Stimulated activated naive CD8-positive, alpha-beta T cell treated with anti-CD3 and anti-CD28 coated beads, Interleukin-15, amount 100 ng/mL, for 72 hours (primary cell): ENCODE measurements around the gene LRTM1.

Experiments
- ATAC-seq: fragments of 150-1000 bp; cut with Tn5 transposase; 2 replicates; pipeline ENCODE4 v1.10.0; 2021; ENCODE audit warnings: mild to moderate bottlenecking, moderate library complexity
- DNase-seq, 2 donors: peaks; one replicate each; pipeline ENCODE4 v3.0.0; 2021 to 2022
- H3K27ac Mint-ChIP-seq, 2 donors: one replicate each; pipeline ENCODE4 v1.8.0; 2022; ENCODE audit warnings: mild to moderate bottlenecking in 2 of 2, mixed read lengths in 2 of 2, moderate library complexity in 2 of 2
- H3K27me3 Mint-ChIP-seq: one replicate; pipeline ENCODE4 v1.8.0; 2022; ENCODE audit warnings: mixed read lengths
- H3K4me1 Mint-ChIP-seq: one replicate; pipeline ENCODE4 v1.8.0; 2022; ENCODE audit warnings: mild to moderate bottlenecking, mixed read lengths
- H3K4me3 Mint-ChIP-seq, 2 donors: one replicate each; pipeline ENCODE4 v1.8.0; 2022; ENCODE audit warnings: mild to moderate bottlenecking in 2 of 2, mixed read lengths in 2 of 2, moderate library complexity in 1 of 2
- H3K9me3 Mint-ChIP-seq, 2 donors: one replicate each; pipeline ENCODE4 v1.8.0; 2022; ENCODE audit warnings: mixed read lengths in 2 of 2

Gene LRTM1

DNA sequence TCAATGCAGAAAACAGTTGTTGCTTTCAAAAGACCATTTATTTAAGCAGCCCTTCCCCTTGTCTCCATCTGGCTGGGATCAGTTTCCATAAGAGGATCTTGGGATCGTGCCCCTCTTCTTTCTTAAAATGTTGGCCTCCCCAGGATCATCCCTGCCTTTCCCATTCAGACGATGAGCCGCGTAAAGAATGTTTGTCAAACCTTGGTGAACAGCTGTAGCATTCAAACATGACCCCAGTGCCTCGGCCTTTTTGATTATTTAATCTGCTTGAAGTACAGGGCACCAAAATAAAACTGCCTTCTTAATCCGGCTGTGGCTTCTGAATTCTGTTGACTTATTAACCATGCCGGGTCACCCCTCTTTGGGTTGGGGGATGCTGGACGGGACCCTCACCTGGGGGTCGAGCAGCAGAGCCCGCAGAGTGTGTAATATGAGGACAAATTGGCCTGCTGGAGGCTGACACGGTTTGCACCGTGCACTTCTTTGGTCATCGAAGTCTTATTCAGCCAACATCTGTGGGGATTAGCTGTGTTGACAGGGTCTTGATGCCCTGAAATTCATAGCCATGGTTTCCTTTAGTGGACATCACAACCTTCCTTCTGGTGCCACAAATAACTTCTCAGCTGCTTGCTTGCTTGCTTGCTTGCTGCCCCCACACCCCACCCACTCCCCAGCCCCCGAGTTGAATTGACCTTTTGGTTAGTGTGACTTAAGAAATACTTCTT, at the start of gene LRTM1:
Gene LRTM1, minus strand, starts transcription at position 14 of the 725 bp plus-strand sequence. CDS start 148 bp downstream, outside the sequence.
- Mint-ChIP-seq H3K9me3 (peaks cover 0 to under 1% of the 10 kb centered on the region in 2 donors), H3K27ac (no peak within 1 kb of the TSS), H3K27me3 (no peaks in the 10 kb centered on the region), H3K4me1 (no peaks in the 10 kb centered on the region), H3K4me3 (no peak within 1 kb of the TSS)
- ATAC-seq, result no peak
- no peak for DNase-seq

DNA sequence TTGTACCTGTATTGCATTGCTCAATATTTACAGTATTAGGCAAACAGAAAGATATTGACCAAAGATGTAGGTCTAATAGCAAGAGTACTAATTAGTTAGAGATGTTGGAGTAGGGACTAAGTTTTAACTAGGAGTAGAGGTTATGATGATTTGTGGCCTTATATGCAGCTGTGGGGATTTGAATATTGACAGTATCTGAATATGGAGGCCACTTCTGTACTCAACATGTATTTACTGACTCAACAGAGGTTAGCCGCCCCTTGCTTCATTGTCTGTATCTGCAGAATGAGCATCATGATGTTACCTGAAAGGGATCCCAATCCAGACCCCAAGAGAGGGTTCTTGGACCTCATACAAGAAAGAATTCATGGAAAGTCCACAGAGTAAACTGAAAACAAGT, 49.6 kb upstream of the LRTM1 start:
- Mint-ChIP-seq H3K9me3 (peaks cover 7 to 14% of the 10 kb centered on the region in 2 donors), H3K27me3 (no peaks in the 10 kb centered on the region), H3K27ac (no peak overlapping the region), H3K4me1 (no peaks in the 10 kb centered on the region), H3K4me3 (no peak overlapping the region)
- ATAC-seq, result no peak
- DNase-seq, result no peak

DNA sequence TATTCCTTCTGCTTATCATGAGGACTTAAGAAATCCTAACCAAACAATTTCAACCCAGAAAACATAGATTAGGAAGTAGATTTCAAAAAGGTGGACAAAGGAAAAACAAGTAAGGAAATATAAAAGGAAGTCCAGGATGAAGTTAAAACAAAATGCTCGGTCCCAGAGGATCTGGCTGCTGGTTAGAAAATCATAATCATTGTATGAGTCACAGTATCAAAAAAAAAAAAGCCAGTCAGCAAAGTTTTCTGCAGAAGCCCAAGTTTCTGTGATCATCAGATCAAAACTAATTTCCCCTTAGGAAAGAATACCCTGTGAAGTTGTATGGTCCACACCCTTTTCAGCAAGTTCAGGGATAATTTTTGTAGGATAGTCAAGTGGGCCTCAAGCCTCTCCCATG, 43.0 kb upstream of the LRTM1 start:
- no peaks in the 10 kb centered on the region for H3K4me1 Mint-ChIP-seq
- H3K27ac Mint-ChIP-seq, result no peak overlapping the region
- ATAC-seq, result no peak
- H3K9me3 Mint-ChIP-seq, result peaks cover 5 to 14% of the 10 kb centered on the region in 2 donors
- no peak for DNase-seq
- no peaks in the 10 kb centered on the region for H3K27me3 Mint-ChIP-seq
- no peak overlapping the region for H3K4me3 Mint-ChIP-seq

DNA sequence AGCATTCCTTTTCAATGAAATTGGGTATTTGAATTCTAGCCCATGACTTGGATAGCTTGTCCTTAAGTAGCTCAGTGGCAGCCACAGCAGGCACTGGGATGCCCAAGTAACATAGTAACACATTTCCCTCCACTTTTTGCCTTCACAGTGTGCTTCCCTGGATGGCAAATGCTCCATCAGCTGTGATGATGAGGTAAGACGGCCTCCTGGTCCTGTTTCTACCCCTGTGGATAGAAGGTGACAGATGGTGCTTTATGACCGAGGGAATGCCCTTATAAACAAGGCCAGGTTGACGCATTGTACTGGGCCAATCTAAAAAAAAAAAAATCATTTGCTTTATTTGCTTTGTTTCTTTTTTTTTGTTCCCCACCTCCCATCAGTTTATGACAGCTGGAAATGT, 41.8 kb upstream of the LRTM1 start:
- H3K27ac Mint-ChIP-seq, result no peak overlapping the region
- peaks cover 5 to 14% of the 10 kb centered on the region in 2 donors for H3K9me3 Mint-ChIP-seq
- no peak for DNase-seq
- H3K27me3 Mint-ChIP-seq, result no peaks in the 10 kb centered on the region
- no peaks in the 10 kb centered on the region for H3K4me1 Mint-ChIP-seq
- H3K4me3 Mint-ChIP-seq, result no peak overlapping the region
- no peak for ATAC-seq

DNA sequence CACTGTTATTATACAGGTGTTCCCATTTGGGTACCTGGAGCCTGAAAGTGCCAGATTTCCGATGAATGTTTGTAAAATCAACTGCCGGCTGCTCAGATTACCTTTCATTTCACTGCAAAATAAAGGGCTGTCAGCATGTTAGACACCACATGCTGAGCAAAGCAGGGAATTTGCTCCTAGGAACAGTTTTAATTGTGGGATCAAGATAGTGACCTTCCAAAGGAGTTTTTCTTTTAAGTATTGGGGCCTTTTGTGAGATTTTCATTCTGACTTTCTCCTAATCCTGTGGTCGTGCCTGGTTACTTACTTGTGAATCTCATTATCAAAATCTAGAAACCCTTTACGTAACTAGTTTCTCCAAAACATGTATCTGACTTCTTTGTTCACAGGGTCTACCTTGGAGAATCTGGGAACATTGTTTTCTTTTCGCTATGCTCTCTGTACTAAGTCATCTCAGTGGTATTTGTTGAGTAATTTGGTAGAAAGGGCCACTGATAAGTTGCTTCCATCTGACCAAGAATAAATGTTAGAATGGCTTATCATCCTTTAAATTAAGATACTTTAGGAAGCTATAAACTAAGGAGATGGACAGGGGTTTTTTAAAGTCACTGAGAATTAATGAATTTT, 40.8 kb upstream of the LRTM1 start:
- Mint-ChIP-seq H3K9me3 (peaks cover 5 to 14% of the 10 kb centered on the region in 2 donors), H3K4me3 (no peak overlapping the region), H3K27ac (no peak overlapping the region), H3K4me1 (no peaks in the 10 kb centered on the region), H3K27me3 (no peaks in the 10 kb centered on the region)
- ATAC-seq (no peak), DNase-seq (no peak)

DNA sequence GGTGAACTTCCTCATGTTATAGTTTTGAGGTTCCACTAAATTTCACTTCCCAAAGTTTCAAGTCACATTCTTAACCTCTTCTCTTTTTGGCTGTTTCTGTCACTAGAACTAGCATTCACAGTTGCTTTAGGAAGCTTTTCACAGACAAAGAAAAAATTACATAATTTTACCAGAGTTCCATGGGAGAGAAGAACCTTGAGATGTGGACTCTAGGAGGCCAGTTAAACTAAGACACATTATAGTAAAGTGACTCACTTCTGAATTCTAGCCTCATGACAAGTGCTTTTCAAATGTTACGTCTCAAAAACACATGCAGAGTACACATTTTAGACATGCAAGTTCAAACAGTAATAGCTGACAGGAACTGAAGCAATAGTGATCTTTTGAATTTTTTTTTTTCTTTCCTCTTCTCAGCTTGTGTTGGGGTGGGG, 39.9 kb upstream of the LRTM1 start:
- Mint-ChIP-seq H3K4me1 (no peaks in the 10 kb centered on the region), H3K27ac (no peak overlapping the region), H3K4me3 (no peak overlapping the region), H3K9me3 (peaks cover 5 to 14% of the 10 kb centered on the region in 2 donors), H3K27me3 (no peaks in the 10 kb centered on the region)
- no peak for ATAC-seq
- no peak for DNase-seq

DNA sequence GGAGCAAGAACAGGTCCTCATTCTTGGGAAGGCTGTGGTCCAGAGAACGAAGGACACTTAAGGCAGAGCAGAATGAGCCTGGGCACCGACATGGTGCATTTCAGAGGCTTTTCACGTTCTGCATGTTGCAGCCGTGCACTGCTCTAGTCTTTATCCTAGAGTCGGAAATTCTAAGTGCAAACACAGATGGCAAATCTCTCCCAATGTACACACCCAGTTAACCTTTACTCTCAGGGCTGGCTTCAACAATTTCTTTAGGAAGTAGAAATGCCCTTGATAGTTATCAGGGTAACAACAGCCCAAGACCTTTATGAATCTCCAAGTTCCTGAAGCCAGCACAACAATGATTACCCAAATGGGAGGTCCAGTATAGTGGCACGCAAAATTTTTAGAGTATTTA, 39.1 kb upstream of the LRTM1 start:
- DNase-seq (no peak), ATAC-seq (no peak)
- Mint-ChIP-seq H3K4me3 (no peak overlapping the region), H3K27me3 (no peaks in the 10 kb centered on the region), H3K4me1 (no peaks in the 10 kb centered on the region), H3K27ac (no peak overlapping the region), H3K9me3 (peaks cover 5 to 14% of the 10 kb centered on the region in 2 donors)

DNA sequence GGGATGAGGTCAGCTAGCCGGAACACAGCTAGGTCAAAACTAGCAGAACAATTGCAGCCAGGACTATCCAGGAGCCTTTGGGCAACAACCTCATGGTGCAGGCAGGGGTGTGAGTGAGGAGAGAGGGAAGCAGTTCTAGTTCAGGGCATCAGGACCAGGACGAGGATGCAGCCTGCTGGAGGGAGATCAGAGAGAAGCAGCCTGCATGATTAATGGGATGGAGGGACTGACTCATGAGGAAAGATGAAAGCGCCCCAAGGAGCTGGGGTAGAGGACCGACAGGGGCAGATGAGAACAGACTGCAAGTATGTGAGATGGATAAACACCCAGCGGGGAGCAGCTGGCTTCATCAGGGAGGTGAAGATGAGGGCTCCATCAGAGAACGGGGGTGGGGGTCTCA, 37.9 kb upstream of the LRTM1 start:
- Mint-ChIP-seq H3K9me3 (peaks cover 0 to 5% of the 10 kb centered on the region in 2 donors), H3K27me3 (no peaks in the 10 kb centered on the region), H3K27ac (peak overlapping the region in 1 of 2 donors; percentile 22), H3K4me3 (no peak overlapping the region), H3K4me1 (no peaks in the 10 kb centered on the region)
- ATAC-seq (no peak), DNase-seq (no peak)

DNA sequence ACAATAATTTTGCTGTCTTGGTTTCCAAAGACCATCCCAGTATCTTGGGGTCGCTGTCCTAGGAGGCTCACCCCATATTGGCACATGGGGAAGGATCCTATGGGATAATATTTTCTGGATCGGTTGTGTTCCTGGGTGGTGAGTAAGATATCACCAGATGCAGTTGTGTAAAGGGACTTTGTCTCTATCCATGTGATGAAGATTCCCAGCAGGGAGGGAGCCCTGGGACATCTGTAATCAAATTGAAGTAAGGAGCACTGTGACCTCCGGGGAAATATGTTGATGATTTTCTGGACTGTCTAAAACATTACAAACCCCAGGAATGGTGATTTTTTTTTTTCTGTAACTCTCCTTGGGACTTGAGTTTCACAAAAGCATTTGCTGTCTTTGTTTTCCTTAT, 36.2 kb upstream of the LRTM1 start:
- H3K4me3 Mint-ChIP-seq, result no peak overlapping the region
- H3K9me3 Mint-ChIP-seq, result no peaks in the 10 kb centered on the region
- no peaks in the 10 kb centered on the region for H3K27me3 Mint-ChIP-seq
- H3K27ac Mint-ChIP-seq, result no peak overlapping the region
- DNase-seq, result no peak
- H3K4me1 Mint-ChIP-seq, result no peaks in the 10 kb centered on the region
- no peak for ATAC-seq

DNA sequence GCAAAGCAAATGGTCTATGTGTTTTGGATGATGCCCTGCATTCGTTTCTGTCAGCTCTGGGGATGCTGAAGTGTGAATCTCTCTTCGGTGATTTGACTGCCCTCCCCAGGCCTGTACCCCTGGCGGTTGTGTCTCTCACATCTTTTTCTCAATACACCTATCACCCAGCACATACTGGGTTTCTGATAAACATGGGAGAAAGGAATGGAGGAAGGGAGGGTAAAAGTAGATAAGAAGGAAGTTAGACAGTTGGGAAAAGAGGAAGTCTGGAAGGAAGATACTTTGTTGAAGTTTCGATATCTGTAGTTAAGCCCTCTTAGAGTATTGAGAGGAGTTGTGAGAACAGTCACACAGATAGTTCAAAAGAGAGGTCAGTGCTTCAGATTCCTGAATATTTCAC, 35.8 kb upstream of the LRTM1 start:
- Mint-ChIP-seq H3K27me3 (no peaks in the 10 kb centered on the region), H3K4me1 (no peaks in the 10 kb centered on the region), H3K27ac (no peak overlapping the region), H3K9me3 (no peaks in the 10 kb centered on the region), H3K4me3 (no peak overlapping the region)
- DNase-seq (no peak), ATAC-seq (no peak)

DNA sequence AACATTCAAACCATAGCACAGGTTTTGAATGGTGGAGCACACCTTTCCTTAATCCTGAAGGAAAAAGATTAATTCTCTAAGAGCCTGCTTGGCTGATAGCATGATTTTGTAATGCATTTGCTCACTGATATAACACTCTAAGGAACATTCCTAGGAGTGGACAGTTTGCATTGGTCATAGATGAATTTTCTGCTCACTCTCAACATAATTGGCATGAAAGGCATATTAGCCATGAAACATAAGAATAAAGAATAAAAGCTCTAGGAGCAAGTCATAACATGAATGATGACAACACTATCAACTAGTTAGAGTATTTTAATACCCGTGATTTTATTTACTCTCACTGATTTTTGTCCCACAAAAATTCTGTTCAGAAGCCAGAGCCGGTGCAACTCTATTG, 34.3 kb upstream of the LRTM1 start:
- no peaks in the 10 kb centered on the region for H3K4me1 Mint-ChIP-seq
- H3K27ac Mint-ChIP-seq, result no peak overlapping the region
- DNase-seq (no peak), ATAC-seq (no peak)
- no peak overlapping the region for H3K4me3 Mint-ChIP-seq
- H3K9me3 Mint-ChIP-seq, result no peaks in the 10 kb centered on the region
- no peaks in the 10 kb centered on the region for H3K27me3 Mint-ChIP-seq

DNA sequence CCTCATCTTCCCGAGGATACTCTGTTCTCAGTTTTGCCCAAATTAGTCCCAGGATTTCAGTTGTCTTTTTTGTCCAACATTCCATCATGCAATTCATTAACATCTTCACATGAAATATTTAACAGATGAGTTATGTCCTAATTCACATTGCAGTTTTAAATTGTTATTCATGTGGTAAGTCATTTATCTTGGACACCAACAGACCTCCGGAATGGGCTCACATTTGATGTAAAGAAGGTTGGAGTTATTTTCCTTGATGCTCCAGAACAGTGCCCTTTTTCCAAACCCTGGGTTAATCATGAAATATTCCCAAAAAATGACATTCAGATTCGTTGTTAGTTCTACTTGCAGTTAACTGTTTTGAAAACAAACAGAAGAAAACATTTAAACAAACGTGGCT, 32.8 kb upstream of the LRTM1 start:
- Mint-ChIP-seq H3K4me3 (no peak overlapping the region), H3K27me3 (no peaks in the 10 kb centered on the region), H3K9me3 (no peaks in the 10 kb centered on the region), H3K27ac (peak overlapping the region in 1 of 2 donors; percentile 23), H3K4me1 (no peaks in the 10 kb centered on the region)
- no peak for ATAC-seq
- DNase-seq, result no peak

DNA sequence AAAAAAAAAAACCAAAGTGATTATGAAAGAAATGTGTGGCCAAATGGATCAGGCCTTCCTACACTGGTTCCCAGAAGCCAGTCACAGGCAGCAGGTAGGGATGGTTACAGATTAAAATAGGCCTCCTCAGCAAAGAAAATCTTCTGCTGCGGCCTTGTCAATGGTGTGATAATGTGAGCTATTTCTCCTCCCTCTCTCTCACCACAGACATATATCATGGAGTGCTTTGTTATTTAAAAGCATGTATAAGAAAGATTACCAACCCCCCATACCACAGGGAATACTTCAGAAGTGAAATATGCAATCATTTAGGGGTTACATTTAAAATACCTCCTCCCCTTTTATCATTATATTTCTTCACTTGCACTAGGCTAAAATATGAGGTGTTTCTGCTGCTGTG, 32.2 kb upstream of the LRTM1 start:
- Mint-ChIP-seq H3K27ac (no peak overlapping the region), H3K4me3 (no peak overlapping the region), H3K27me3 (no peaks in the 10 kb centered on the region), H3K9me3 (no peaks in the 10 kb centered on the region), H3K4me1 (no peaks in the 10 kb centered on the region)
- DNase-seq, result no peak
- ATAC-seq, result no peak

DNA sequence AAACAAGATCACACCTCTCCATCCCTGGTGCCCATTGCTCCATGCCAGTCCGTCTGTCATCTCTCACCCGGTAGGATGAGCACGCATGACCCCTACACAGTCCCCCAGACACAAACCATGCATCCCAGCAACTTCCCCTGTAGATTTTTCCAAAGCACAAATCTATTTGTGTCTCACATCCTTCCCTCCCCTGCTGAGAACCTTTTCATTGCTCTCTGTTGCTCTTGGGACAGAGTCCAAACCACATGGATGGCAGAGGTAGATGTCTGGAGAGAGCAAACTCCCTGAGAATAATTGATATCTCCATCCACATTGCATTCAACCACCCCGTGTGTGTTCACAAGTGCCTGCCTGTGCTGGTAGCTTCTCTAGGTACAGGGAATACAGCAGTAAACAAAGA, 29.9 kb upstream of the LRTM1 start:
- H3K4me1 Mint-ChIP-seq, result no peaks in the 10 kb centered on the region
- DNase-seq (no peak), ATAC-seq (no peak)
- no peaks in the 10 kb centered on the region for H3K9me3 Mint-ChIP-seq
- peak overlapping the region in 1 of 2 donors; percentile 60 for H3K27ac Mint-ChIP-seq
- H3K4me3 Mint-ChIP-seq, result no peak overlapping the region
- H3K27me3 Mint-ChIP-seq, result no peaks in the 10 kb centered on the region

DNA sequence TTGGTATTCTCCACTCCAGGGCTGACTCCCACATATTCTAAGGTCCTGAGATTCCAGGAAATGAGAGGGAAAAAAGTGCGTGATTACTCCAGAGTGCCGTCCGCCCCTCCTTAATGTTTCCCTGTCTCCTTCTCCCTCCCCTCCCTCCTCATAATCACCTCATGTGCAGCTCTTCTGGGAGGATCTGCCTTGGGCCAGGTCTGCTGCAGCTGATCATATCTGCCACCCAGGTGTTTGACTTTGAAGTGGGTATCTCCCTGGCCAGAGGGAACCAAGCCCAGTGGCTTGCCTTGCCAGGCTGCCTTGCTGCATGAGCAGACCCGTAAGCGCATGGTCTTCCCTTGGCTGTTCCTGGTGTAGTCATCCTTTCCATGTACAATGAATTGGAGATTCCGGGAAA, 28.1 kb upstream of the LRTM1 start:
- Mint-ChIP-seq H3K4me1 (no peaks in the 10 kb centered on the region), H3K27ac (no peak overlapping the region), H3K4me3 (no peak overlapping the region), H3K9me3 (no peaks in the 10 kb centered on the region), H3K27me3 (no peaks in the 10 kb centered on the region)
- ATAC-seq (no peak), DNase-seq (no peak)

DNA sequence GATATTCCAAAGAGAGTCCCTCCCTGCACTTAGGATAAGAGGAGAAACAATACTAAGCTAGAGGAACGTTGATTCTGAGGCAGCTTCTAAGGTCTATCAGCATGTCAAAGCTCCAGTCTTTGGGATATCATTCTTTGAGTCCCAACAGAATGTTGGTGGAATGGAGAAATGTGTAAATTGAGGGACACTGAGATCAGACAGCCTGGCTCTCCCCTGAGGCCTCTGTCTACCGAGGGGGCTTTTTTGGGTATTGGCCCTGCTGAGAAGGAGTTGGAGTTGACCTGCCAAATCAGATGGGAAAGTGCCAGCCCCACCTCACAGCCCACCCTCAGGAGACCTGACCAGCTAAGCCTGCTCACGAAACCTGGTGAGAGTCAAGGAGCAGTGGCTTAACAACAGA, 27.6 kb upstream of the LRTM1 start:
- ATAC-seq (no peak), DNase-seq (no peak)
- Mint-ChIP-seq H3K9me3 (no peaks in the 10 kb centered on the region), H3K4me1 (no peaks in the 10 kb centered on the region), H3K4me3 (no peak overlapping the region), H3K27ac (no peak overlapping the region), H3K27me3 (no peaks in the 10 kb centered on the region)

DNA sequence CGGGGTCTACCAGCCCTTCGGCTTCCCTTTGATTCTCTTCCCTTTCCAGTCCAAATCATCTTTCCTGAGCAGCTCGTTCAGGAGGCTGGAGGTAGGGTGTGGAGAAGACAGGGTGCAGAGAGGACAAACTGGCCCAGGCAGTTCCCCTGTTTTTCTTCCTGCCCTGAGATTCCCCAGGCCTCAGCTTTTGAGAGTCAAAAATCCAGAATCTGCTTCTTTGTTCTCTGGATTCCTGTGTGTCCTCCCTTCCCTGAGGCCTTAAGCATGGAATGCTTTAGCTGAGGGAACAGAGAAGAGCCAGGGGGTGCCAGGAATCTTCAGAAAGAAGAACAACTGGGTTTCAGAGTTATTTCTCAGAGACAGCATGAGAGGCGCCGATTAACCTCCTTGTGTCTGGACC, 26.7 kb upstream of the LRTM1 start:
- no peak for DNase-seq
- no peak overlapping the region for H3K27ac Mint-ChIP-seq
- no peak for ATAC-seq
- no peak overlapping the region for H3K4me3 Mint-ChIP-seq
- no peaks in the 10 kb centered on the region for H3K4me1 Mint-ChIP-seq
- H3K27me3 Mint-ChIP-seq, result no peaks in the 10 kb centered on the region
- no peaks in the 10 kb centered on the region for H3K9me3 Mint-ChIP-seq
